K562 (cell line): Measurements from ENCODE around the gene KAT14. TPM values are rescaled to one million over a fixed set of nuclear protein-coding genes. Genes with fewer than 3 reads are reported as not detected.

Source experiments
- ATF7 ChIP-seq: fragments of 450-650 bp; IDR thresholded peaks from 2 replicates; pipeline ENCODE4 v1.7.1; 2014; ENCODE audit warnings: mild to moderate bottlenecking, moderate library complexity
- CHD2 ChIP-seq: IDR thresholded peaks from 2 replicates; pipeline ENCODE4 v1.6.1; 2011; ENCODE audit warnings: low read depth, low read length
- ERF ChIP-seq: fragments of 450-650 bp; formaldehyde crosslinking; IDR thresholded peaks from 2 replicates; pipeline ENCODE4 v1.4.0; 2020; ENCODE audit warnings: mild to moderate bottlenecking, mixed read lengths
- HNRNPL ChIP-seq: fragments of 200-400 bp; formaldehyde crosslinking; IDR thresholded peaks from 2 replicates; pipeline ENCODE4 v1.6.1; 2017; ENCODE audit warnings: low read depth, mild to moderate bottlenecking, low read length
- IRF9 ChIP-seq: fragments of 450-650 bp; IDR thresholded peaks from 2 replicates; pipeline ENCODE4 v1.6.1; 2016; ENCODE audit warnings: missing biosample characterization, missing genetic modification characterization
- L3MBTL2 ChIP-seq: fragments of 450-650 bp; IDR thresholded peaks from 2 replicates; pipeline ENCODE4 v1.6.1; 2016; ENCODE audit warnings: mild to moderate bottlenecking, moderate library complexity
- MGA ChIP-seq: fragments of 450-650 bp; IDR thresholded peaks from 2 replicates; pipeline ENCODE4 v1.6.1; 2016; ENCODE audit warnings: mild to moderate bottlenecking, moderate library complexity
- MLLT1 ChIP-seq, 2 experiments: fragments of 450-650 bp; IDR thresholded peaks; 2 replicates each; pipeline ENCODE4 v1.6.1; 2016
- MYC ChIP-seq, 2 experiments: fragments of 250-450 bp in 1 of 2; sonication (Bioruptor Pico) in 1 of 2; IDR thresholded peaks; 2 replicates each; pipeline versions ENCODE4 v1.5.1 to v1.6.1; 2012 to 2021; ENCODE audit warnings: low read depth in 2 of 2, borderline replicate concordance in 1 of 2, improper control_type of control experiment in 1 of 2, low read length in 1 of 2, mild to moderate bottlenecking in 1 of 2, moderate library complexity in 1 of 2
- NEUROD1 ChIP-seq: fragments of 150-350 bp; IDR thresholded peaks from 2 replicates; pipeline ENCODE4 v1.6.1; 2014; ENCODE audit warnings: borderline replicate concordance, low read length, low read depth; ENCODE audit not compliant: partially characterized antibody
- NFRKB ChIP-seq: fragments of 450-650 bp; IDR thresholded peaks from 2 replicates; pipeline ENCODE4 v1.6.1; 2016; ENCODE audit warnings: low read depth
- POLR2B ChIP-seq: fragments of 450-650 bp; IDR thresholded peaks from 2 replicates; pipeline ENCODE4 v1.6.1; 2018; ENCODE audit warnings: low read depth; ENCODE audit not compliant: partially characterized antibody
- RBM25 ChIP-seq: fragments of 200-400 bp; formaldehyde crosslinking; IDR thresholded peaks from 2 replicates; pipeline ENCODE4 v1.6.1; 2018; ENCODE audit warnings: low read length, low read depth, moderate library complexity; ENCODE audit not compliant: severe bottlenecking
- TCFL5 ChIP-seq: fragments of 250-450 bp; sonication (Bioruptor Pico); conservative IDR thresholded peaks from 2 replicates; pipeline ENCODE4 v1.6.1; 2021; ENCODE audit warnings: mild to moderate bottlenecking, moderate library complexity, matching md5 sums
- ZNF354B ChIP-seq: fragments of 250-450 bp; sonication (Bioruptor Pico); IDR thresholded peaks from 2 replicates; pipeline ENCODE4 v1.4.0; 2020
- polyA plus RNA-seq, 8 experiments: library from polyadenylated mRNA; depleted of rRNA in 4 of 8; stranded (reverse) in 5 of 8; unstranded in 3 of 8; fragments of >200 nt; fragmentation: Nextera tagmentation in 2 of 8; fragmentation: Illumina TruSeq in 1 of 8; extraction: Ambion mirVana in 2 of 8; extraction: Trizol in 1 of 8; gene quantifications; 2 replicates each; pipeline versions ENCODE4 v1.2.1 to v1.2.3, GENCODE V29; 2011 to 2014; ENCODE audit warnings: inconsistent platforms in 1 of 8, missing spikeins in 1 of 8
- total RNA-seq, 7 experiments: library from RNA; depleted of rRNA in 6 of 7; stranded (reverse); fragments of >200 nt in 6 of 7; fragmentation: Illumina TruSeq in 2 of 7; extraction: Trizol in 2 of 7; gene quantifications; 2 replicates each; pipeline versions ENCODE4 v1.2.1 to v1.2.3, GENCODE V29; 2011 to 2021; ENCODE audit warnings: low replicate concordance in 1 of 7

Gene KAT14
- total and polyA plus RNA-seq, 9 of the 15 experiments (the other 6 are each of a cell fraction or from before 2014, with no cell fraction given): 1.7 to 7.2 (median 5.6) TPM

- TF ChIP-seq TCFL5: no peak
- no peak for TF ChIP-seq ZNF354B (CRISPR knock-in tag)
- 0 out of 2 replicates have a peak, but pooled peaks have one; percentile 52 for TF ChIP-seq NFRKB
- TF ChIP-seq L3MBTL2: peak; percentile 49
- TF ChIP-seq NEUROD1: no peak
- peak; percentile 95 for TF ChIP-seq ATF7
- 0 out of 4 replicates have a peak, but pooled peaks of 1 of the 2 experiments have one; percentile 35 for TF ChIP-seq MLLT1 (IDR thresholded peaks at IDR 0.05)
- TF ChIP-seq CHD2: no peak
- TF ChIP-seq IRF9 (tag): peak; percentile 39; the same call in 1 of the 2 replicates
- TF ChIP-seq POLR2B: no peak
- no peak for TF ChIP-seq ERF
- TF ChIP-seq MGA: peak; percentile 35
- TF ChIP-seq MYC (IDR thresholded peaks at IDR 0.05; ENCODE audit: low read depth, low read length): peak; percentile 78; the same call in 1 of the 2 replicates
- TF ChIP-seq MYC (CRISPR knock-in tag; IDR thresholded peaks at IDR 0.05; ENCODE audit: borderline replicate concordance, low read depth): no peak
- TF ChIP-seq RBM25: no peak
- no peak for TF ChIP-seq HNRNPL
Observed at GRCh38 chr20:18176318-18176785, 38.7 kb downstream of the KAT14 start (continued).
